HepG2 (cell line): ENCODE data around the gene AMBRA1. TPM values are rescaled to one million over a fixed set of nuclear protein-coding genes. Genes with fewer than 3 reads are reported as not detected.
A peak's percentile ranks its signal among the peaks of the same experiment; 100 is the strongest.

Experiments
- ARNT2 ChIP-seq: sonication (generic); formaldehyde crosslinking; IDR thresholded peaks from 2 replicates; pipeline ENCODE4 v1.8.0; 2022; ENCODE audit warnings: mild to moderate bottlenecking, low read depth, missing genetic modification reagents, moderate library complexity
- ELF3 ChIP-seq: IDR thresholded peaks from 2 replicates; pipeline ENCODE4 v1.6.1; 2016; ENCODE audit warnings: missing genetic modification reagents, missing compliant biosample characterization
- KAT8 ChIP-seq: IDR thresholded peaks from 2 replicates; pipeline ENCODE4 v1.6.1; 2016; ENCODE audit warnings: missing genetic modification reagents, missing compliant biosample characterization
- MTA3 ChIP-seq: sonication (generic); formaldehyde crosslinking; IDR thresholded peaks from 2 replicates; pipeline ENCODE4 v1.4.0; 2020; ENCODE audit warnings: missing genetic modification reagents
- MYPOP ChIP-seq: sonication (generic); formaldehyde crosslinking; IDR thresholded peaks from 2 replicates; pipeline ENCODE4 v1.8.1; 2023; ENCODE audit warnings: mild to moderate bottlenecking, moderate library complexity, missing genetic modification reagents
- RBM39 ChIP-seq: fragments of 200-400 bp; formaldehyde crosslinking; IDR thresholded peaks from one replicate; pipeline ENCODE4 v1.6.1; 2018; ENCODE audit warnings: antibody characterized with exemption, mild to moderate bottlenecking, low read depth, low read length; ENCODE audit not compliant: poor library complexity, severe bottlenecking
- SAP130 ChIP-seq: IDR thresholded peaks from 2 replicates; pipeline ENCODE4 v1.6.1; 2016; ENCODE audit warnings: low read depth
- SPEN ChIP-seq: sonication (generic); formaldehyde crosslinking; IDR thresholded peaks from 2 replicates; pipeline ENCODE4 v1.5.1; 2020; ENCODE audit warnings: low read depth, mild to moderate bottlenecking, missing genetic modification reagents
- TFE3 ChIP-seq: IDR thresholded peaks from 2 replicates; pipeline ENCODE4 v1.6.1; 2016
- UBTF ChIP-seq: sonication (generic); formaldehyde crosslinking; IDR thresholded peaks from 2 replicates; pipeline ENCODE4 v1.4.0; 2020; ENCODE audit warnings: mild to moderate bottlenecking, missing genetic modification reagents
- USF2 ChIP-seq, 2 experiments: sonication (generic) in 1 of 2; formaldehyde crosslinking in 1 of 2; IDR thresholded peaks; 2 replicates each; pipeline versions ENCODE4 v1.5.1 to v1.6.1; 2011 to 2020; ENCODE audit warnings: borderline replicate concordance in 1 of 2, low read depth in 1 of 2, low read length in 1 of 2, mild to moderate bottlenecking in 1 of 2, missing genetic modification reagents in 1 of 2, moderate library complexity in 1 of 2
- ZNF713 ChIP-seq: sonication (generic); formaldehyde crosslinking; IDR thresholded peaks from 2 replicates; pipeline ENCODE4 v1.4.0; 2020; ENCODE audit warnings: mild to moderate bottlenecking, missing genetic modification reagents
- ZNF772 ChIP-seq: sonication (generic); formaldehyde crosslinking; IDR thresholded peaks from 2 replicates; pipeline ENCODE4 v1.5.0; 2020; ENCODE audit warnings: mild to moderate bottlenecking, missing genetic modification reagents
- polyA plus RNA-seq, 8 experiments: library from polyadenylated mRNA; depleted of rRNA in 3 of 8; stranded (reverse) in 7 of 8; unstranded in 1 of 8; fragments of >200 nt; fragmentation: Illumina TruSeq in 4 of 8; extraction: Trizol in 4 of 8; gene quantifications; 2 replicates each; pipeline versions ENCODE4 v1.2.1 to v1.2.3, GENCODE V29; 2011 to 2016; ENCODE audit warnings: low read depth in 4 of 8, missing spikeins in 1 of 8, mixed read lengths in 1 of 8; ENCODE audit not compliant: insufficient read depth in 1 of 8
- total RNA-seq, 5 experiments: library from RNA; depleted of rRNA; stranded (reverse); fragments of >200 nt; fragmentation: Illumina TruSeq; extraction: Trizol; gene quantifications; 2 replicates each; pipeline ENCODE4 v1.2.3, GENCODE V29; 2016; ENCODE audit warnings: low read depth in 1 of 5
- TF ChIP-seq, protein P1 (sequence below): sonication (generic); formaldehyde crosslinking; IDR thresholded peaks from 2 replicates; pipeline ENCODE4 v1.8.0; 2022; ENCODE audit warnings: mild to moderate bottlenecking, missing genetic modification reagents, moderate library complexity
- TF ChIP-seq, protein P2 (sequence below): sonication (generic); formaldehyde crosslinking; IDR thresholded peaks from 2 replicates; pipeline ENCODE4 v1.4.0; 2020; ENCODE audit warnings: missing genetic modification reagents, borderline replicate concordance

The AMBRA1 gene
- total and polyA plus RNA-seq, 2 of the 13 experiments (the other 11 are each of a cell fraction or from before 2014, with no cell fraction given) = 15.7 to 26.0 TPM

DNA sequence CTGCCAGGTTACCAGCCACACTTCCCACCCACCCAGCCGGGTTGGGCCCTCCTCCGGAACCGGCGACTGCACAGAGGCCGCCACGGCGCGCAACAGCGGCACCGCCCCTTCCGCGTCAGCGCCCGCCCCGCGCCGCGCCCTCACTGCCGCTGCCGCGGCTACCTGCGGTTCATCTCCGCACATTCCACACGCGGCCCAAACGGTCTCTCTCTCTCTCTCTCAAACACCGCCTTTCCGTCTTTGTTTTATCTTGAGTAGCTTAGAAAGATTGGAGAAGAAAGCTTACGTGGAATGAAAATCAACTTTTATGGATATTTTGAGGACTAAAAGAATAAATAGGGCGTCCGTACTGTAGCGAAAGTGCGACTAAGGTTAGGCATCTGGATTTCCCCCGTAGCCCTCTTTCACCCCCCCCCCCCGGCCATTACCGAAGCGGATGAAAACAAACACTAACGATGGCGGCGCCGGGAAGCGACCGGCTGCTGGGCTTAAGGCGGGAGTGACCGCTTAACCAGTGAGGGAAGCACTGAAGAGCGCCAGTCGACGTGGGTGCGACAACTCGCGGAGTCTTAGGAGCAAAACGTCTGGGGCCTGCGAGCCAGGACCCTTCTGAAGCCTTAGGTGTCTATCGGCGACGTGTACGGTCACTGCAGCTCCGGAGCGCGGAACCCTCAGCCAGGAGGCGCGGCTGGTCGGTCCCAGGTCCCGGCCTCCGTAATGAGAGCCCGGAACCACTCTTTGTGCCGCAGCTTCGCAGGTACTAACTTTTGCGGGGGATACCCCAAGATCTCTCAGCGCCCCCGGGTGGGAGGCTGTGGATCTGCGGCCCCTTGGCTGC is 23.5 kb upstream of the AMBRA1 start, which contains the start of the genes ATG13 and HARBI1 (continued):
- 0 out of 2 replicates have a peak, but pooled peaks have one; percentile 32 for TF ChIP-seq MYPOP (CRISPR knock-in tag)
- TF ChIP-seq SPEN = peak; percentile 88
- no peak for TF ChIP-seq USF2 (IDR thresholded peaks at IDR 0.05; ENCODE audit: low read depth, low read length)
- TF ChIP-seq USF2 (CRISPR knock-in tag; IDR thresholded peaks at IDR 0.05; ENCODE audit: borderline replicate concordance) = no peak
- peak; percentile 51; the same call in 1 of the 2 replicates for TF ChIP-seq ELF3
- peak; percentile 52; the same call in 1 of the 2 replicates for TF ChIP-seq ARNT2 (CRISPR knock-in tag)
- peak; percentile 76 for TF ChIP-seq ZNF772 (CRISPR knock-in tag)
- TF ChIP-seq, protein P1, sequence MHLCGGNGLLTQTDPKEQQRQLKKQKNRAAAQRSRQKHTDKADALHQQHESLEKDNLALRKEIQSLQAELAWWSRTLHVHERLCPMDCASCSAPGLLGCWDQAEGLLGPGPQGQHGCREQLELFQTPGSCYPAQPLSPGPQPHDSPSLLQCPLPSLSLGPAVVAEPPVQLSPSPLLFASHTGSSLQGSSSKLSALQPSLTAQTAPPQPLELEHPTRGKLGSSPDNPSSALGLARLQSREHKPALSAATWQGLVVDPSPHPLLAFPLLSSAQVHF (CRISPR knock-in tag) = no peak
- no peak for TF ChIP-seq TFE3
- TF ChIP-seq, protein P2, sequence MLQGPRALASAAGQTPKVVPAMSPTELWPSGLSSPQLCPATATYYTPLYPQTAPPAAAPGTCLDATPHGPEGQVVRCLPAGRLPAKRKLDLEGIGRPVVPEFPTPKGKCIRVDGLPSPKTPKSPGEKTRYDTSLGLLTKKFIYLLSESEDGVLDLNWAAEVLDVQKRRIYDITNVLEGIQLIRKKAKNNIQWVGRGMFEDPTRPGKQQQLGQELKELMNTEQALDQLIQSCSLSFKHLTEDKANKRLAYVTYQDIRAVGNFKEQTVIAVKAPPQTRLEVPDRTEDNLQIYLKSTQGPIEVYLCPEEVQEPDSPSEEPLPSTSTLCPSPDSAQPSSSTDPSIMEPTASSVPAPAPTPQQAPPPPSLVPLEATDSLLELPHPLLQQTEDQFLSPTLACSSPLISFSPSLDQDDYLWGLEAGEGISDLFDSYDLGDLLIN = no peak
- TF ChIP-seq SAP130 (CRISPR knock-in tag) = peak; percentile 93
- peak; percentile 69 for TF ChIP-seq UBTF (CRISPR knock-in tag)
- TF ChIP-seq KAT8 (CRISPR knock-in tag) = peak; percentile 76
- TF ChIP-seq ZNF713 (CRISPR knock-in tag) = 0 out of 2 replicates have a peak, but pooled peaks have one; percentile 50
- 0 out of 2 replicates have a peak, but pooled peaks have one; percentile 43 for TF ChIP-seq MTA3 (CRISPR knock-in tag)
- TF ChIP-seq RBM39 = peak; percentile 70
